Mesothelial cell of epicardium (in vitro differentiated cells): Measurements from ENCODE around the gene ELFN1. TPM values are rescaled to one million over a fixed set of nuclear protein-coding genes. Genes with fewer than 3 reads are reported as not detected.
A peak's percentile ranks its signal among the peaks of the same experiment; 100 is the strongest.

Source experiments
- DNase-seq, 2 experiments: peaks; one replicate each; pipeline ENCODE4 v3.0.0; 2021; ENCODE audit warnings: low spot score in 2 of 2; ENCODE audit not compliant: unreplicated experiment in 2 of 2
- H3K27ac Mint-ChIP-seq: 2 replicates; pipeline ENCODE4 v1.8.0; 2021; ENCODE audit warnings: mixed read lengths
- H3K27me3 Mint-ChIP-seq: 2 replicates; pipeline ENCODE4 v1.8.0; 2021; ENCODE audit warnings: low read depth, mixed read lengths
- H3K36me3 Mint-ChIP-seq: 2 replicates; pipeline ENCODE4 v1.8.0; 2021; ENCODE audit warnings: mixed read lengths
- H3K4me1 Mint-ChIP-seq: 2 replicates; pipeline ENCODE4 v1.8.0; 2021; ENCODE audit warnings: mixed read lengths
- H3K4me3 Mint-ChIP-seq: 2 replicates; pipeline ENCODE4 v1.8.0; 2021; ENCODE audit warnings: mild to moderate bottlenecking, moderate library complexity, mixed read lengths
- H3K9me3 Mint-ChIP-seq: 2 replicates; pipeline ENCODE4 v1.8.0; 2021; ENCODE audit warnings: mixed read lengths
- CTCF ChIP-seq: fragments of 200-600 bp; sonication (generic); IDR thresholded peaks from one replicate; pipeline ENCODE4 v1.5.0; 2021; ENCODE audit warnings: antibody characterized with exemption; ENCODE audit not compliant: unreplicated experiment
- total RNA-seq: library from RNA; stranded (reverse); gene quantifications from 3 replicates; pipeline ENCODE4 v1.2.1, GENCODE V29; 2021

Gene ELFN1
- total RNA-seq, 1 donor from 2014 or later = 13.5 TPM

- peaks cover 28% of the 10 kb centered on the region for H3K9me3 Mint-ChIP-seq
- no peak overlapping the region for H3K4me3 Mint-ChIP-seq
- no peak overlapping the region for H3K27ac Mint-ChIP-seq
- TF ChIP-seq CTCF = no peak
- H3K4me1 Mint-ChIP-seq = peaks cover 8% of the 10 kb centered on the region
- H3K36me3 Mint-ChIP-seq = peaks cover 9% of the 10 kb centered on the region
- H3K27me3 Mint-ChIP-seq = peaks cover 4% of the 10 kb centered on the region
- DNase-seq = no peak
Measured at GRCh38 chr7:1690359-1690958, 20.4 kb downstream of the ELFN1 start.

- Mint-ChIP-seq H3K27ac (no peak overlapping the region), H3K9me3 (peaks cover 25% of the 10 kb centered on the region), H3K4me1 (peaks cover 8% of the 10 kb centered on the region), H3K27me3 (peaks cover 8% of the 10 kb centered on the region), H3K36me3 (peaks cover 9% of the 10 kb centered on the region), H3K4me3 (no peak overlapping the region)
- DNase-seq = peak; percentile 6 to 21
- no peak for TF ChIP-seq CTCF
Measured at GRCh38 chr7:1691096-1691495, 21.0 kb downstream of the ELFN1 start.

GRCh38 chr7:1691601-1692514 lies 21.8 kb downstream of the ELFN1 start:
- no peak for TF ChIP-seq CTCF

GRCh38 chr7:1692515-1693418 lies 22.7 kb downstream of the ELFN1 start:
- Mint-ChIP-seq H3K9me3 (peaks cover 11% of the 10 kb centered on the region), H3K27ac (no peak overlapping the region), H3K27me3 (peaks cover 14% of the 10 kb centered on the region), H3K36me3 (peaks cover 9% of the 10 kb centered on the region), H3K4me1 (peaks cover 8% of the 10 kb centered on the region), H3K4me3 (no peak overlapping the region)
- TF ChIP-seq CTCF = no peak
- DNase-seq = peak; percentile 6 to 33

More at GRCh38 chr7:1691601-1692514, 21.8 kb downstream of the ELFN1 start:
- peaks cover 8% of the 10 kb centered on the region for H3K4me1 Mint-ChIP-seq
- no peak overlapping the region for H3K4me3 Mint-ChIP-seq
- H3K9me3 Mint-ChIP-seq = peaks cover 17% of the 10 kb centered on the region
- H3K36me3 Mint-ChIP-seq = peaks cover 9% of the 10 kb centered on the region
- H3K27me3 Mint-ChIP-seq = peaks cover 8% of the 10 kb centered on the region
- no peak overlapping the region for H3K27ac Mint-ChIP-seq
- DNase-seq = peak; percentile 11 to 31

- no peak overlapping the region for H3K4me3 Mint-ChIP-seq
- H3K4me1 Mint-ChIP-seq = peaks cover 8% of the 10 kb centered on the region
- H3K9me3 Mint-ChIP-seq = peaks cover 7% of the 10 kb centered on the region
- H3K27me3 Mint-ChIP-seq = peaks cover 19% of the 10 kb centered on the region
- TF ChIP-seq CTCF = no peak
- DNase-seq = peak; percentile 6 to 26
- H3K36me3 Mint-ChIP-seq = peaks cover 6% of the 10 kb centered on the region
- H3K27ac Mint-ChIP-seq = no peak overlapping the region
Measured at GRCh38 chr7:1693419-1693990, 23.4 kb downstream of the ELFN1 start.
